HepG2 (cell line): ENCODE measurements around the gene SLC41A3. TPM values are rescaled to one million over a fixed set of nuclear protein-coding genes. Genes with fewer than 3 reads are reported as not detected.
"Not testable (repeated sequence)": the region's sequence is repeated elsewhere in the genome, so short reads cannot be mapped to it uniquely, and the experiment has no call there.

Experiments
- ATAC-seq: fragments of 200-7000 bp; cut with Tn5 transposase; 3 replicates; pipeline ENCODE4 v1.9.1; 2020; ENCODE audit warnings: mild to moderate bottlenecking, moderate library complexity
- BruUV-seq: library from RNA; stranded (reverse); fragments of 400-500 nt; replicated peaks from 2 replicates; lab custom pipeline; 2021; lab: Mats Ljungman, UMichigan
- CTCF ChIA-PET: fragments of 300-600 bp; formaldehyde crosslinking; extraction: SDS; loops from one replicate; lab custom pipeline; 2021; ENCODE audit warnings: low total read pairs, inconsistent platforms, low intra/inter-chr PET ratio; lab: Yijun Ruan, JAX
- POLR2A ChIA-PET: fragments of 350-600 bp; sonication (Branson Sonifier 250); formaldehyde crosslinking; loops from one replicate; lab custom pipeline; 2020; ENCODE audit warnings: antibody characterized with exemption, inconsistent platforms; lab: Yijun Ruan, JAX
- DNase-seq: peaks from one replicate; pipeline ENCODE4 v3.0.0-alpha.2; 2015; ENCODE audit warnings: low spot score
- FAIRE-seq: peaks from 3 replicates; lab custom pipeline; 2011; peaks lifted over from hg19 to GRCh38; lab: Jason Lieb, UNC
- H2AFZ ChIP-seq: one replicate; pipeline ENCODE4 v1.6.1; 2011; ENCODE audit warnings: low read length, inconsistent platforms
- H3K27ac ChIP-seq: fragments of 300-600 bp; 3 replicates; pipeline ENCODE4 v1.8.0; 2011; ENCODE audit warnings: mixed run types, mild to moderate bottlenecking, mixed read lengths, low read length, inconsistent platforms; ENCODE audit not compliant: insufficient read depth; ENCODE audit errors: extremely low read length
- H3K27me3 ChIP-seq, 2 experiments: fragments of 200-600 bp in 1 of 2; 2 replicates in 1 of 2; 3 replicates in 1 of 2; pipeline versions ENCODE4 v1.6.0 to v1.8.0; 2011; ENCODE audit warnings: low read length in 2 of 2, mild to moderate bottlenecking in 2 of 2, moderate library complexity in 2 of 2, inconsistent platforms in 1 of 2; ENCODE audit not compliant: insufficient read depth in 2 of 2, control insufficient read depth in 1 of 2
- H3K36me3 ChIP-seq, 2 experiments: fragments of 200-600 bp in 1 of 2; replicated peaks in 1 of 2; 2 replicates in 1 of 2; 3 replicates in 1 of 2; pipeline versions ENCODE4 v1.5.1 to v1.8.0; 2011; ENCODE audit warnings: low read length in 2 of 2, inconsistent platforms in 1 of 2; ENCODE audit not compliant: insufficient read depth in 2 of 2, control insufficient read depth in 1 of 2
- H3K4me1 ChIP-seq: 2 replicates; pipeline ENCODE4 v1.5.1; 2012; ENCODE audit warnings: low read length, inconsistent platforms; ENCODE audit not compliant: insufficient read depth
- H3K4me2 ChIP-seq: 2 replicates; pipeline ENCODE4 v1.6.0; 2011; ENCODE audit warnings: low read depth, low read length, inconsistent platforms
- H3K4me3 ChIP-seq, 3 experiments: fragments of 200-600 bp in 1 of 3; sonication (generic), shearing (Covaris generic) in 1 of 3; replicated peaks in 1 of 3; 2 replicates each; pipeline ENCODE4 v1.5.1; 2011 to 2016; ENCODE audit warnings: low read length in 3 of 3, inconsistent platforms in 2 of 3, low read depth in 2 of 3, mild to moderate bottlenecking in 2 of 3, control low read depth in 1 of 3, mixed read lengths in 1 of 3; ENCODE audit not compliant: insufficient read depth in 1 of 3
- H3K79me2 ChIP-seq: one replicate; pipeline ENCODE4 v1.6.1; 2011; ENCODE audit warnings: low read length, inconsistent platforms; ENCODE audit not compliant: insufficient read depth
- H3K9ac ChIP-seq: 2 replicates; pipeline ENCODE4 v1.6.0; 2011; ENCODE audit warnings: mild to moderate bottlenecking, low read depth, low read length, inconsistent platforms; ENCODE audit not compliant: insufficient read depth
- H3K9me3 ChIP-seq: 2 replicates; pipeline ENCODE4 v1.5.1; 2012; ENCODE audit warnings: mild to moderate bottlenecking, low read length
- H4K20me1 ChIP-seq: 2 replicates; pipeline ENCODE4 v1.6.0; 2011; ENCODE audit warnings: inconsistent platforms, mild to moderate bottlenecking, low read length, moderate library complexity; ENCODE audit not compliant: insufficient read depth
- WGBS: methylation state at CpG from one replicate; pipeline ENCODE4 v1.1.6; 2017; ENCODE audit warnings: low lambda C conversion rate; 5-methylcytosine and 5-hydroxymethylcytosine counted together
- in situ Hi-C: cut with HindIII; loops from 2 replicates; pipeline ENCODE4 v1.10.0; 2017; ENCODE audit warnings: low pct_unique_long_range_greater_than_20kb; ENCODE audit not compliant: extremely low pct_ligation_motif_present
- intact Hi-C: fragments of 100-400 bp; cut with micrococcal nuclease; formaldehyde crosslinking; loops from one replicate; pipeline ENCODE4 v1.10.0; 2022; ENCODE audit not compliant: unreplicated experiment
- polyA plus RNA-seq, 8 experiments: library from polyadenylated mRNA; depleted of rRNA in 3 of 8; stranded (reverse) in 7 of 8; unstranded in 1 of 8; fragments of >200 nt; fragmentation: Illumina TruSeq in 4 of 8; extraction: Trizol in 4 of 8; gene quantifications; 2 replicates each; pipeline versions ENCODE4 v1.2.1 to v1.2.3, GENCODE V29; 2011 to 2016; ENCODE audit warnings: low read depth in 4 of 8, missing spikeins in 1 of 8, mixed read lengths in 1 of 8; ENCODE audit not compliant: insufficient read depth in 1 of 8
- total RNA-seq, 5 experiments: library from RNA; depleted of rRNA; stranded (reverse); fragments of >200 nt; fragmentation: Illumina TruSeq; extraction: Trizol; gene quantifications; 2 replicates each; pipeline ENCODE4 v1.2.3, GENCODE V29; 2016; ENCODE audit warnings: low read depth in 1 of 5

Gene SLC41A3
- total and polyA plus RNA-seq, 2 of the 13 experiments (the other 11 are each of a cell fraction or from before 2014, with no cell fraction given), result 26.0 to 71.1 TPM

DNA sequence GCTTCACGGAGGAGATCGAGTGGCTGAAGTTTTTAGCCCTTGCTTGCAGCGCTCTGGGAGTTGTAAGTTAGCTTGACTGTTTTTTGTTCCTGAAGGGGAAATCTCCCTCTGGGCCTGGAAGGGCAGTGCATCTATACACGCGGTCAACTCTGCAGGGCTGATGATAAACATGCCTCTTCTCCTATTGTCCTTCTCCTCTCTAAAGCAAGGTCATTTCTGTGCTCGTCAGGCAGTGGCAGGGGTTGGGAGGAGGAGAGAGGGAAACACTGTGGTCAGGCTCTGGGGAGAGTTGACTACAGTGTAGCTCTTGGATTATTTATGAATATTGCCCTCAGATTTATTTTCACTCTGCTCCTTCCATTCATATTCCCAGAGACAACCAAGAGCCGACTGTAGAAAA, 106.8 kb downstream of the SLC41A3 start:
- not testable (repeated sequence) for BruUV-seq

DNA sequence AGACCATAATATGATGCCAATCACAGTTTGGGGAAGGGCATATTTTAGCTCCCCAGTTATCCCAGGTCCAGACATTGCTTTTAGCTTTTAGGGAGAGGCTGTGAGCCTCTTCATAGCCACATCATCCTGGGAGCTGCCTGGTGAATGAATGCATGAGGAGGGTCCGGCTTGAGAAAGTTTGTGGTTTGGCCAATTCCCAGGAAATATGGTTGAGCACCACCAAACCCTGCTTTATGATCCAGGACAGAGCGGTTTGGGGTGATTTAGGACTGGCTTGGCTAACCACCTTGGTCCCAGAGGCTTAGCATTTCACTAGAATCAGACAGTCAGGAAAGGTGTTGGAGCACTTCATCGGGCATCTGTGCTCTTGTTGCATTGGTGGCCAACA, 107.9 kb downstream of the SLC41A3 start:
- H4K20me1 ChIP-seq, CTCF ChIA-PET, BruUV-seq, H2AFZ ChIP-seq, FAIRE-seq, ATAC-seq, in situ Hi-C loops, H3K27me3 ChIP-seq, H3K4me3 ChIP-seq, H3K4me2 ChIP-seq, H3K79me2 ChIP-seq, H3K9ac ChIP-seq, H3K36me3 ChIP-seq, POLR2A ChIA-PET, DNase-seq, H3K9me3 ChIP-seq, H3K27ac ChIP-seq, H3K4me1 ChIP-seq: not testable (repeated sequence)
- WGBS, result 79% methylated on average over 2 of the region's 3 CpGs
- intact Hi-C loops, result loop anchor here (10.0 kb wide), 2 partner anchors 139 to 229 kb away; no protein-coding TSS in a partner anchor

More for the DNA sequence above, 106.8 kb downstream of the SLC41A3 start:
- H2AFZ ChIP-seq, H3K4me2 ChIP-seq, H3K9ac ChIP-seq, H4K20me1 ChIP-seq, H3K4me3 ChIP-seq, H3K9me3 ChIP-seq, H3K27me3 ChIP-seq, FAIRE-seq, H3K36me3 ChIP-seq, DNase-seq, in situ Hi-C loops, H3K79me2 ChIP-seq, ATAC-seq, CTCF ChIA-PET, H3K27ac ChIP-seq, POLR2A ChIA-PET, H3K4me1 ChIP-seq: not testable (repeated sequence)
- intact Hi-C loops, result loop anchor here (10.0 kb wide), 2 partner anchors 138 to 228 kb away; no protein-coding TSS in a partner anchor
- WGBS, result 34% methylated on average over 2 of the region's 7 CpGs

DNA sequence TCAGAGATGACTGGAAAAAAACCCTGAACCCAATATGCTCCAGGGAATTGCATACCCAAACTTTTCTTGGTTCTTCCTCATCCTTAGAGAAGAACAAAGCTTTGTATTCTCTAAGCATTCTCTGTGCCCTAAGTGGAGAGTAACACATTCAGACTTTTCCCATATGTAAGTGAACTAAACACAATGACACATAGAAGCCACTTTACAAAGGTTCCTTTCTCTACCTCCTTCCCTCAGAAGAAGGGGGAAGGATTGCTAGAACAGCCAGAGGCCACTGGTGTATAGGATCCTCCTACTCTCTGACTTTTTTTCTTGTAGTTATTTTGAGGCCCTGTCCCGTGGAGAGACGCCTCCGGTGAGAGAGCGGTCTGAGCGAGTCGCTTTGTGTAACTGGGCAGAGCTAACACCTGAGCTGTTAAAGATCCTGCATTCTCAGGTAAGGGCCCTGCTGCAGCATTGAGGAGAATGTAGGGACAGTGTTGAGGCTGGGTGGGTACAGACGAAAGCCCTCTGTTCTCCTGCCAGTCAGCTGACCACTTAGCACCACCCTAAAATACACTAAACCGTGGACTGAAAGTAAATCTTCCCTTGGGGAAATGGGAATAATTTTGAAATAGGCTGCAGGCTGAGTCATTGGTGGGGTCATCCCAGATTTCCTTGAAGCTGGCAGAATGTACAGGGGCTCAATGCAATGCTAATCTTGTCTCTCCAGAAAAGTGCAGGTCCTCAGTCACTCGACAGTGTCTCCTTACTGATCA, 108.5 kb downstream of the SLC41A3 start:
- H3K9me3 ChIP-seq, H4K20me1 ChIP-seq, H3K36me3 ChIP-seq, H3K4me1 ChIP-seq, H2AFZ ChIP-seq, DNase-seq, H3K4me2 ChIP-seq, H3K79me2 ChIP-seq, in situ Hi-C loops, H3K27me3 ChIP-seq, FAIRE-seq, H3K9ac ChIP-seq, H3K4me3 ChIP-seq, CTCF ChIA-PET, H3K27ac ChIP-seq, ATAC-seq, BruUV-seq, POLR2A ChIA-PET: not testable (repeated sequence)
- intact Hi-C loops, result loop anchor here (10.0 kb wide), 2 partner anchors 139 to 229 kb away; no protein-coding TSS in a partner anchor
- WGBS, result 30% methylated on average over 8 of the region's 9 CpGs
